H1 (cell line): ENCODE data around the gene RABGGTA. TPM values are rescaled to one million over a fixed set of nuclear protein-coding genes. Genes with fewer than 3 reads are reported as not detected.

Experiments
- CTCF ChIA-PET: fragments of 300-600 bp; sonication (Branson Sonifier 250); formaldehyde crosslinking; loops from one replicate; lab custom pipeline; 2021; ENCODE audit not compliant: partially characterized antibody; lab: Charles Lee
- POLR2A ChIA-PET: fragments of 300-600 bp; sonication (Branson Sonifier 250); formaldehyde crosslinking; loops from one replicate; lab custom pipeline; 2021; ENCODE audit warnings: inconsistent platforms; ENCODE audit not compliant: partially characterized antibody; lab: Charles Lee
- DNase-seq, 2 experiments: peaks; one replicate each; pipeline versions ENCODE4 v3.0.0 to v3.0.0-alpha.2; 2010 to 2022; ENCODE audit warnings: low spot score in 2 of 2, low read depth in 1 of 2, mixed read lengths in 1 of 2
- FAIRE-seq: peaks from 2 replicates; lab custom pipeline; 2011; peaks lifted over from hg19 to GRCh38; lab: Jason Lieb, UNC
- H2AFZ ChIP-seq: 2 replicates; pipeline ENCODE4 v1.8.1; 2012; ENCODE audit warnings: low read length, inconsistent platforms
- H2AK5ac ChIP-seq: 2 replicates; pipeline ENCODE4 v1.6.1; 2013; ENCODE audit warnings: low read depth, low read length
- H2BK120ac ChIP-seq: replicated peaks from 2 replicates; pipeline ENCODE3; 2013; ENCODE audit warnings: low read depth, low read length, inconsistent platforms
- H2BK12ac ChIP-seq: 2 replicates; pipeline ENCODE4 v1.6.1; 2013; ENCODE audit warnings: low read depth, low read length
- H2BK15ac ChIP-seq: 2 replicates; pipeline ENCODE4 v1.6.1; 2013; ENCODE audit warnings: low read length
- H2BK20ac ChIP-seq: 2 replicates; pipeline ENCODE4 v1.6.1; 2013; ENCODE audit warnings: low read length
- H2BK5ac ChIP-seq: 2 replicates; pipeline ENCODE4 v1.6.1; 2013; ENCODE audit warnings: low read depth, low read length
- H3K14ac ChIP-seq: 2 replicates; pipeline ENCODE4 v1.6.1; 2013; ENCODE audit warnings: inconsistent platforms; ENCODE audit not compliant: insufficient read length
- H3K18ac ChIP-seq: 2 replicates; pipeline ENCODE4 v1.6.1; 2013; ENCODE audit warnings: low read length; ENCODE audit errors: extremely low read depth
- H3K23ac ChIP-seq: 2 replicates; pipeline ENCODE4 v1.6.1; 2013; ENCODE audit warnings: inconsistent platforms; ENCODE audit not compliant: insufficient read length
- H3K23me2 ChIP-seq: 2 replicates; pipeline ENCODE4 v1.6.1; 2013; ENCODE audit warnings: low read depth, low read length
- H3K27ac ChIP-seq: 2 replicates; pipeline ENCODE4 v1.6.1; 2011; ENCODE audit warnings: low read depth, low read length, inconsistent platforms
- H3K27me3 ChIP-seq, 4 experiments: replicated peaks in 1 of 4; 1 replicate in 1 of 4; 2 replicates in 3 of 4; pipeline versions ENCODE4 v1.6.1 to v1.8.1; 2011 to 2013; ENCODE audit warnings: low read length in 3 of 4, mild to moderate bottlenecking in 3 of 4, inconsistent platforms in 2 of 4, mixed read lengths in 2 of 4, moderate library complexity in 1 of 4; ENCODE audit not compliant: control insufficient read depth in 3 of 4, insufficient read depth in 3 of 4; ENCODE audit errors: extremely low read depth in 1 of 4
- H3K36me3 ChIP-seq, 4 experiments: 2 replicates each; pipeline versions ENCODE4 v1.6.1 to v1.8.1; 2011 to 2013; ENCODE audit warnings: mild to moderate bottlenecking in 4 of 4, low read length in 3 of 4, moderate library complexity in 2 of 4, control low read depth in 1 of 4, inconsistent platforms in 1 of 4; ENCODE audit not compliant: insufficient read depth in 4 of 4, control insufficient read depth in 2 of 4
- H3K4ac ChIP-seq: replicated peaks from 2 replicates; pipeline ENCODE3; 2013; ENCODE audit warnings: low read length, low read depth, mixed read lengths, inconsistent platforms; ENCODE audit not compliant: insufficient read length
- H3K4me1 ChIP-seq, 4 experiments: replicated peaks in 1 of 4; 1 replicate in 1 of 4; 2 replicates in 3 of 4; pipeline versions ENCODE4 v1.6.1 to v1.8.1; 2011 to 2013; ENCODE audit warnings: low read length in 3 of 4, inconsistent platforms in 2 of 4, mixed read lengths in 1 of 4; ENCODE audit not compliant: insufficient read depth in 4 of 4, control insufficient read depth in 3 of 4
- H3K4me2 ChIP-seq, 2 experiments: 2 replicates each; pipeline versions ENCODE4 v1.6.1 to v1.8.1; 2011 to 2013; ENCODE audit warnings: low read depth in 2 of 2, low read length in 2 of 2, control low read depth in 1 of 2, inconsistent platforms in 1 of 2, mild to moderate bottlenecking in 1 of 2; ENCODE audit not compliant: insufficient read depth in 1 of 2
- H3K4me3 ChIP-seq, 4 experiments: fragments of 200-600, 300-600 bp in 1 of 4; sonication (generic), shearing (Covaris generic), sonication (Bioruptor Twin) in 1 of 4; 2 replicates each; pipeline versions ENCODE4 v1.5.1 to v1.8.1; 2011 to 2016; ENCODE audit warnings: low read length in 4 of 4, low read depth in 3 of 4, control low read depth in 2 of 4, inconsistent platforms in 2 of 4, mild to moderate bottlenecking in 2 of 4, mixed read lengths in 1 of 4, moderate library complexity in 1 of 4; ENCODE audit not compliant: insufficient read depth in 2 of 4; ENCODE audit errors: extremely low read depth in 1 of 4
- H3K56ac ChIP-seq: replicated peaks from 2 replicates; pipeline ENCODE3; 2013; ENCODE audit warnings: low read depth, mild to moderate bottlenecking, mixed read lengths, low read length, inconsistent platforms; ENCODE audit not compliant: insufficient read length
- H3K79me1 ChIP-seq: 2 replicates; pipeline ENCODE4 v1.6.1; 2013; ENCODE audit warnings: low read depth, low read length, control low read depth
- H3K79me2 ChIP-seq, 2 experiments: 2 replicates each; pipeline versions ENCODE4 v1.6.1 to v1.8.1; 2012 to 2013; ENCODE audit warnings: low read length in 2 of 2, mild to moderate bottlenecking in 2 of 2, inconsistent platforms in 1 of 2; ENCODE audit not compliant: insufficient read depth in 2 of 2, control insufficient read depth in 1 of 2
- H3K9ac ChIP-seq, 4 experiments: replicated peaks in 1 of 4; 1 replicate in 1 of 4; 2 replicates in 3 of 4; pipeline versions ENCODE4 v1.6.1 to v1.8.1; 2011 to 2013; ENCODE audit warnings: low read depth in 3 of 4, low read length in 3 of 4, control low read depth in 2 of 4, mild to moderate bottlenecking in 2 of 4, moderate library complexity in 2 of 4, inconsistent platforms in 1 of 4; ENCODE audit errors: extremely low read depth in 1 of 4
- H3K9me3 ChIP-seq, 2 experiments: 2 replicates each; pipeline versions ENCODE4 v1.6.1 to v1.8.1; 2012 to 2013; ENCODE audit warnings: mild to moderate bottlenecking in 2 of 2, moderate library complexity in 2 of 2, control low read depth in 1 of 2, inconsistent platforms in 1 of 2, low read depth in 1 of 2, low read length in 1 of 2, mixed read lengths in 1 of 2; ENCODE audit not compliant: insufficient read depth in 2 of 2
- H4K20me1 ChIP-seq, 2 experiments: replicated peaks in 1 of 2; 2 replicates each; pipeline versions ENCODE3 to v1.8.1; 2011 to 2013; ENCODE audit warnings: inconsistent platforms in 2 of 2, low read length in 2 of 2, mild to moderate bottlenecking in 1 of 2; ENCODE audit not compliant: insufficient read depth in 2 of 2, control insufficient read depth in 1 of 2
- H4K5ac ChIP-seq: 2 replicates; pipeline ENCODE4 v1.6.1; 2013; ENCODE audit warnings: low read length, low read depth, mixed read lengths, inconsistent platforms; ENCODE audit not compliant: insufficient read length
- H4K8ac ChIP-seq: 2 replicates; pipeline ENCODE4 v1.8.0; 2013; ENCODE audit warnings: mild to moderate bottlenecking, moderate library complexity, low read length, inconsistent platforms; ENCODE audit not compliant: insufficient read depth; ENCODE audit errors: extremely low read depth
- H4K91ac ChIP-seq: replicated peaks from 2 replicates; pipeline ENCODE3; 2013; ENCODE audit warnings: low read length, mixed read lengths, inconsistent platforms; ENCODE audit not compliant: insufficient read length
- TAF1 ChIP-seq: IDR thresholded peaks from 2 replicates; pipeline ENCODE4 v1.6.1; 2011; ENCODE audit warnings: mild to moderate bottlenecking, low read depth, low read length
- WGBS, 2 experiments: shearing (Covaris generic) in 1 of 2; methylation state at CpG; one replicate each; pipeline versions ENCODE4 v1.1.6 to v1.1.7; 2013 to 2015; ENCODE audit warnings: low lambda C conversion rate in 2 of 2, mixed read lengths in 2 of 2, inconsistent platforms in 1 of 2, low coverage in 1 of 2, missing lambda C conversion rate in 1 of 2; ENCODE audit not compliant: insufficient replicate concordance in 2 of 2, insufficient coverage in 1 of 2, insufficient read length in 1 of 2; ENCODE audit errors: extremely low coverage in 1 of 2, missing lambda C conversion rate in 1 of 2; 5-methylcytosine and 5-hydroxymethylcytosine counted together
- polyA plus RNA-seq, 7 experiments: library from polyadenylated mRNA; depleted of rRNA in 3 of 7; stranded (reverse) in 5 of 7; unstranded in 2 of 7; fragments of >200 nt in 5 of 7; fragments of 200-250 nt in 2 of 7; gene quantifications; 1 replicate in 5 of 7; 2 replicates in 1 of 7; 4 replicates in 1 of 7; pipeline versions ENCODE4 v1.2.1 to v1.2.3, GENCODE V29; 2011 to 2013; ENCODE audit warnings: missing spikeins in 2 of 7, mixed read lengths in 2 of 7
- total RNA-seq: library from RNA; stranded (reverse); fragmentation: NEBNext Ultra II Directional; extraction: Animal tissue kit (Norgen Biotek cat#: 25700); gene quantifications from 2 replicates; pipeline ENCODE4 v1.2.1, GENCODE V29; 2021

Gene RABGGTA
- total and polyA plus RNA-seq, 2 of the 8 experiments (the other 6 are each of a cell fraction or from before 2014, with no cell fraction given) = 16.0 to 49.8 TPM

- Histone ChIP-seq H3K23ac (no peak overlapping the region), H3K27me3 (no peaks in the 10 kb centered on the region), H3K14ac (no peak overlapping the region), H4K20me1 (no peaks in the 10 kb centered on the region), H3K18ac (no peak overlapping the region), H2BK12ac (no peak overlapping the region), H2BK15ac (no peak overlapping the region), H3K56ac (no peak overlapping the region), H3K9ac (peak overlapping the region in 3 of 4 experiments; percentile 63 to 91 (median 68); a peak in 4 of 7 replicates), H3K79me1 (peaks cover 5% of the 10 kb centered on the region; the same call in 1 of the 2 replicates), H4K8ac (peak overlapping the region; percentile 92; the same call in 1 of the 2 replicates), H2BK120ac (no peak overlapping the region), H2BK20ac (no peak overlapping the region), H3K4me1 (peaks cover 0 to 7% (median 4%) of the 10 kb centered on the region in 4 experiments; a peak in 5 of 7 replicates), H3K79me2 (peaks cover 4 to 13% of the 10 kb centered on the region in 2 experiments; a peak in 2 of 4 replicates), H3K36me3 (peaks cover 17 to 27% (median 23%) of the 10 kb centered on the region in 4 experiments), H3K23me2 (peaks cover 4% of the 10 kb centered on the region; the same call in 1 of the 2 replicates), H4K91ac (no peak overlapping the region), H3K4me2 (peak overlapping the region; percentile 85 to 96), H4K5ac (no peak overlapping the region), H3K9me3 (no peaks in the 10 kb centered on the region; a peak in 1 of 4 replicates), H3K4me3 (peak overlapping the region; percentile 76 to 91 (median 88)), H3K27ac (no peak overlapping the region), H2AFZ (no peak overlapping the region), H2AK5ac (no peak overlapping the region), H3K4ac (no peak overlapping the region), H2BK5ac (0 out of 2 replicates have a peak overlapping the region, but pooled peaks have one; percentile 12)
- DNase-seq = no peak
- FAIRE-seq = no peak
- 82% methylated on average over 7 of the region's 7 CpGs; no CpG with 5 or more reads in 1 of the 2 experiments for WGBS, 2 experiments
- CTCF ChIA-PET = interaction anchor here (0.7 to 9.0 kb wide), 16 partner anchors 9 to 241 kb away, joined by 3 to 163 read pairs (median 8); partner anchors contain the start of genes CHMP4A, CIDEB, IPO4 and KHNYN
- POLR2A ChIA-PET = interaction anchor here (1.0 to 6.1 kb wide), 14 partner anchors 8 to 152 kb away, joined by 3 to 50 read pairs (median 7); partner anchors contain the start of genes CHMP4A, CIDEB, GMPR2 and LTB4R
- no peak for TF ChIP-seq TAF1
Observed at GRCh38 chr14:24298892-24299254, 27.5 kb upstream of the RABGGTA start.
